ENCODE measurements around the gene FNDC1. TPM values are rescaled to one million over a fixed set of nuclear protein-coding genes. Genes with fewer than 3 reads are reported as not detected.

The FNDC1 gene
- total and polyA plus RNA-seq, 8 donors, result 0.21 to 3.7 (median 0.79) TPM

DNA sequence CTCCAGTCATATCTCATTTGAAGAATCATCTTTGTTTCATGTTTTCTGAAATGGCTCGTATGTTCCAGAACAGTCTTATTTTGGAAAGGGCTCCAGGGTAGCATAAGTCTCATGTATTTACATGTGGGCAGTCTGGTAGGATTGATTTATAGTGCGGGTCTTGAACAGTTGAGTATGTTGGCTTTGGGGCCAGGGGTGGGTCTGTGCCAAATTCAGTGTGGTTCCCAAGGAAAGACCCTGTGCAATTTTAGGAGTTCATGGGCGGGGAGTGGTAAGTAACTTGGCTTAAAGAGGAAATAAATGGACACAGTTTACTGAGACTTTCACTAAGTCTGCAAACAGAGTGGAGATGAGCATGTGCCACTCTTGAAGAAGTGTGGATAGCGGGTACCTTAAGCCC lies 7.7 kb downstream of the FNDC1 start:
- ATAC-seq, result no peak
- intact Hi-C loops (cut with DNase I), result loop anchor here in 2 of 3 donors (10.0 kb wide), 2 partner anchors 468 to 478 kb away; no protein-coding TSS in a partner anchor

DNA sequence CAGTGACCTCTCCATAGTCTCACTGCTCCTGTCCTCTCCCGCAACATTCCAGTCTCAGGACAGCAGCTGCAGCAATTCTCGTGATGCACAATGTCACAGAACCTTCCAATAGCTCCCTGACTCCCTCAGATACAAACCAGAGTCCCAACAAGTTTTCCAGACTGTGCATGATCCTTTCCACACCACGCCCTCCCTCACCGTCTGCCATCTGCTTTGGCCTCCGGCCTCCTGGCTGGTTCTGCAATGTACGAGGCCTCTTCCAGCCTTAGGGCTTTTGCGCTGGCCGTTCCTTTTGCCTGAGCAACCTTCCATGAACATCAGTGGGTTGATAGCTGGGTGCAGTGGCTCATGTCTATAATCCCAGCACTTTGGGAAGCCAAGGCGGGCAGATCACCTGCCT lies 9.6 kb downstream of the FNDC1 start:
- TF ChIP-seq, protein P1, sequence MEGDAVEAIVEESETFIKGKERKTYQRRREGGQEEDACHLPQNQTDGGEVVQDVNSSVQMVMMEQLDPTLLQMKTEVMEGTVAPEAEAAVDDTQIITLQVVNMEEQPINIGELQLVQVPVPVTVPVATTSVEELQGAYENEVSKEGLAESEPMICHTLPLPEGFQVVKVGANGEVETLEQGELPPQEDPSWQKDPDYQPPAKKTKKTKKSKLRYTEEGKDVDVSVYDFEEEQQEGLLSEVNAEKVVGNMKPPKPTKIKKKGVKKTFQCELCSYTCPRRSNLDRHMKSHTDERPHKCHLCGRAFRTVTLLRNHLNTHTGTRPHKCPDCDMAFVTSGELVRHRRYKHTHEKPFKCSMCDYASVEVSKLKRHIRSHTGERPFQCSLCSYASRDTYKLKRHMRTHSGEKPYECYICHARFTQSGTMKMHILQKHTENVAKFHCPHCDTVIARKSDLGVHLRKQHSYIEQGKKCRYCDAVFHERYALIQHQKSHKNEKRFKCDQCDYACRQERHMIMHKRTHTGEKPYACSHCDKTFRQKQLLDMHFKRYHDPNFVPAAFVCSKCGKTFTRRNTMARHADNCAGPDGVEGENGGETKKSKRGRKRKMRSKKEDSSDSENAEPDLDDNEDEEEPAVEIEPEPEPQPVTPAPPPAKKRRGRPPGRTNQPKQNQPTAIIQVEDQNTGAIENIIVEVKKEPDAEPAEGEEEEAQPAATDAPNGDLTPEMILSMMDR (IDR thresholded peaks at IDR 0.05), result no peak
- H3K36me3 ChIP-seq, result no peaks in the 10 kb centered on the region
- H3K4me3 ChIP-seq, result no peak overlapping the region
- H3K9me3 ChIP-seq, result no peaks in the 10 kb centered on the region
- no peaks in the 10 kb centered on the region for H3K27me3 ChIP-seq
- no peak overlapping the region for H3K27ac ChIP-seq
- no peak for FAIRE-seq
- intact Hi-C loops (cut with DNase I), result loop anchor here in 2 of 3 donors (10.0 kb wide), 2 partner anchors 466 to 476 kb away; no protein-coding TSS in a partner anchor
- H3K4me1 ChIP-seq, result no peaks in the 10 kb centered on the region
- ATAC-seq, result no peak
- DNase-seq, result no peak
- 82 to 88% methylated on average over 9 of the region's 9 CpGs for WGBS, 2 donors

More for the DNA sequence above, 7.7 kb downstream of the FNDC1 start:
- Histone ChIP-seq H3K9me3 (no peaks in the 10 kb centered on the region), H3K4me3 (no peak overlapping the region), H3K27me3 (peaks cover 0 to 15% (median 2%) of the 10 kb centered on the region in 4 donors), H3K36me3 (no peaks in the 10 kb centered on the region), H3K4me1 (no peaks in the 10 kb centered on the region), H3K27ac (no peak overlapping the region)
- no peak for DNase-seq
- TF ChIP-seq, protein P1 (IDR thresholded peaks at IDR 0.05), result no peak
- WGBS, 2 donors, result 80 to 90% methylated on average over 4 of the region's 4 CpGs
- no peak for FAIRE-seq

GRCh38 chr6:159180001-159180400 lies 10.8 kb downstream of the FNDC1 start:
- DNase-seq (no peak), FAIRE-seq (no peak), ATAC-seq (no peak)
- H3K4me1 ChIP-seq, result no peaks in the 10 kb centered on the region
- H3K36me3 ChIP-seq, result no peaks in the 10 kb centered on the region
- no peak overlapping the region for H3K27ac ChIP-seq
- H3K27me3 ChIP-seq, result no peaks in the 10 kb centered on the region
- TF ChIP-seq, protein P1 (IDR thresholded peaks at IDR 0.05), result no peak
- intact Hi-C loops (cut with DNase I), result no loop called here
- 75 to 81% methylated on average over 4 of the region's 4 CpGs for WGBS, 2 donors
- no peak overlapping the region for H3K4me3 ChIP-seq
- H3K9me3 ChIP-seq, result no peaks in the 10 kb centered on the region

DNA sequence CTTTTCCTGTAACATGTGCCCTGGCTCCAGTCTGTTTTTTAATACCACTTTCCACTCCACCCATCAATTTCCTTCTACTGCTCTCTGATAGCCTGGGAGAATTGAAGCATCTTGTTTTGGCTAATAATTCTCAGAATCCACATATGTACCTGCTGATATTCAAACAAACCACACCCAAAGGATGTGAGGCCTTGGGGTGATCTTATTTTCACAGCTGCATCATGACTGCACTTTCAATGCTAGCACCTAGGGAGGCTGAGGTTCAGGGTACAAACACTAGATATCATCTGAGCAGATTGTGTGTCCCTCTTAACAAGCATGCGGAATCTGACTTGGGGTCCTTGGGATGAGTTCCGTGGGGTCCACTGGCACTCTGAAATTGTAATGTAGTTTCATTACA lies 12.7 kb downstream of the FNDC1 start:
- DNase-seq (no peak), FAIRE-seq (no peak), ATAC-seq (no peak)
- no peaks in the 10 kb centered on the region for H3K9me3 ChIP-seq
- TF ChIP-seq, protein P1 (IDR thresholded peaks at IDR 0.05), result no peak
- intact Hi-C loops (cut with DNase I), result no loop called here
- H3K4me3 ChIP-seq, result no peak overlapping the region
- no peaks in the 10 kb centered on the region for H3K4me1 ChIP-seq
- H3K27ac ChIP-seq, result no peak overlapping the region
- no peaks in the 10 kb centered on the region for H3K27me3 ChIP-seq
- 78 to 83% methylated on average over 2 of the region's 2 CpGs for WGBS, 2 donors
- no peaks in the 10 kb centered on the region for H3K36me3 ChIP-seq

DNA sequence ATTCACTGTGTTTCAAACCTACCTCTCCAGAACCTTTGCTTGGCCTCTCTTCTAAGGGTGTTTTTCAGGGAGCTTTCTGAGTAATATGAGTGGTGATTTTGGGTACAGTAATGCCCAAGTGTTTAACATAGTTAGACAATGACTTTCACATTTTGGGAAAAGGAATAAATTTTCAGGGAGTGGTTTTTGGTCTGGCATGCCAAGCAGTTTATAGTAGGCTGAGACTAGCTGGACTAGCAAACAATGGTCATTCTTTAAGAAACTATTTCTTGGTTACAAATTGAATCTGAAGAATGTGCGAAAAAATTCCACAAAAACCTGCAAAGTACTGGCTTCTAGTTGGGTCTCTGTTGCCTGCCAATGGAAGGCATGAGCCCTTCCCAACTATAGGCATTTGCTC lies 15.4 kb downstream of the FNDC1 start:
- intact Hi-C loops (cut with DNase I), result no loop called here
- Histone ChIP-seq H3K36me3 (no peaks in the 10 kb centered on the region), H3K9me3 (no peaks in the 10 kb centered on the region), H3K27me3 (no peaks in the 10 kb centered on the region), H3K4me1 (no peaks in the 10 kb centered on the region), H3K4me3 (no peak overlapping the region), H3K27ac (no peak overlapping the region)
- DNase-seq, result no peak
- ATAC-seq, result no peak
- TF ChIP-seq, protein P1 (IDR thresholded peaks at IDR 0.05), result no peak
- no peak for FAIRE-seq
- WGBS, 2 donors, result 74 to 83% methylated on average over 1 of the region's 1 CpG

All from pancreas (tissue), 10 donors.